Kidney epithelial cell (primary cell): ENCODE measurements around the gene PAFAH2. TPM values are rescaled to one million over a fixed set of nuclear protein-coding genes. Genes with fewer than 3 reads are reported as not detected.
"Not testable (repeated sequence)": the region's sequence is repeated elsewhere in the genome, so short reads cannot be mapped to it uniquely, and the experiment has no call there.

Source experiments
- DNase-seq: peaks from one replicate; pipeline ENCODE4 v3.0.0-alpha.2; 2010; ENCODE audit warnings: low read depth
- H3K27me3 ChIP-seq: 2 replicates; pipeline ENCODE4 v1.6.0; 2011; ENCODE audit warnings: low read length; ENCODE audit not compliant: control insufficient read depth, insufficient read depth
- H3K36me3 ChIP-seq: 2 replicates; pipeline ENCODE4 v1.5.1; 2011; ENCODE audit warnings: low read length; ENCODE audit not compliant: control insufficient read depth, insufficient read depth
- H3K4me3 ChIP-seq: 2 replicates; pipeline ENCODE4 v1.5.1; 2011; ENCODE audit warnings: low read depth, mild to moderate bottlenecking, control low read depth, low read length
- total RNA-seq: library from RNA; depleted of rRNA; stranded (reverse); fragments of >200 nt; gene quantifications from 2 replicates; pipeline ENCODE4 v1.2.3, GENCODE V29; 2015
- TF ChIP-seq, protein P1 (sequence below): IDR thresholded peaks from 2 replicates; pipeline ENCODE4 v1.5.1; 2011; ENCODE audit warnings: mild to moderate bottlenecking, moderate library complexity, low read length, control low read depth, inconsistent platforms; ENCODE audit not compliant: insufficient read depth, poor library complexity, severe bottlenecking

The PAFAH2 gene
- total RNA-seq, 1 donor from 2014 or later: 20.8 TPM

DNA sequence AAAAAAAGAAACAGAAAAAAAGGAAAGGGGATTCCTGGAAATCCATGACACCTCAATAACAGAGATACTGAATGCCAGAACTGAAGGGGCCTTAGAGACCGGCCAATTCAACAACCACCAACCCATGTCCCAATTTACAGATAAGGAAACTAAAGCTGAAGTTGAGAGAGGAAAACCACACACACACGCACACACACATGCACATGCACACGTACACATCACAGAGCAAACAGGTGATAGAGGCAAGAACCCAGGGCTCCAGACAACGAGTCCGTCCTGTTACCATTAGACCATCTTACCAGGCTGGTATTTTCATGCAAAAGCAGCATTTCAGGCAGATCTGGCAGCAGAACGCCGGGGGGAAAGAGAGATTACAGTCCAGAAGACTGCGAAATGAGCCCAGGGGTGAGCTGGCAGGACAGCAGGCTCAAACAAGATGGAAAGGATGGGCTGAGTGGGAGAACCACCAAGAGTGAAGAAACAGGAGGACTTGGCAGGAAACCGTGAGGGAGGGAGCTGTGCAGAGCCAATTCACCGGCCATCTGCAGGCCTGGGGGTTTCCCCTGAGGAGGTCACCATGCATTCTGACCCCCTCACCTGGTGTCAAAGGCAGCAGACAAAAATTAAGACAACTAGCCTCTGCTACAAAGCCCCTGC is 43.5 kb downstream of the PAFAH2 start:
- no peaks in the 10 kb centered on the region for H3K27me3 ChIP-seq
- TF ChIP-seq, protein P1, sequence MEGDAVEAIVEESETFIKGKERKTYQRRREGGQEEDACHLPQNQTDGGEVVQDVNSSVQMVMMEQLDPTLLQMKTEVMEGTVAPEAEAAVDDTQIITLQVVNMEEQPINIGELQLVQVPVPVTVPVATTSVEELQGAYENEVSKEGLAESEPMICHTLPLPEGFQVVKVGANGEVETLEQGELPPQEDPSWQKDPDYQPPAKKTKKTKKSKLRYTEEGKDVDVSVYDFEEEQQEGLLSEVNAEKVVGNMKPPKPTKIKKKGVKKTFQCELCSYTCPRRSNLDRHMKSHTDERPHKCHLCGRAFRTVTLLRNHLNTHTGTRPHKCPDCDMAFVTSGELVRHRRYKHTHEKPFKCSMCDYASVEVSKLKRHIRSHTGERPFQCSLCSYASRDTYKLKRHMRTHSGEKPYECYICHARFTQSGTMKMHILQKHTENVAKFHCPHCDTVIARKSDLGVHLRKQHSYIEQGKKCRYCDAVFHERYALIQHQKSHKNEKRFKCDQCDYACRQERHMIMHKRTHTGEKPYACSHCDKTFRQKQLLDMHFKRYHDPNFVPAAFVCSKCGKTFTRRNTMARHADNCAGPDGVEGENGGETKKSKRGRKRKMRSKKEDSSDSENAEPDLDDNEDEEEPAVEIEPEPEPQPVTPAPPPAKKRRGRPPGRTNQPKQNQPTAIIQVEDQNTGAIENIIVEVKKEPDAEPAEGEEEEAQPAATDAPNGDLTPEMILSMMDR: no peak
- no peak for DNase-seq
- no peak overlapping the region for H3K4me3 ChIP-seq
- H3K36me3 ChIP-seq: no peaks in the 10 kb centered on the region

DNA sequence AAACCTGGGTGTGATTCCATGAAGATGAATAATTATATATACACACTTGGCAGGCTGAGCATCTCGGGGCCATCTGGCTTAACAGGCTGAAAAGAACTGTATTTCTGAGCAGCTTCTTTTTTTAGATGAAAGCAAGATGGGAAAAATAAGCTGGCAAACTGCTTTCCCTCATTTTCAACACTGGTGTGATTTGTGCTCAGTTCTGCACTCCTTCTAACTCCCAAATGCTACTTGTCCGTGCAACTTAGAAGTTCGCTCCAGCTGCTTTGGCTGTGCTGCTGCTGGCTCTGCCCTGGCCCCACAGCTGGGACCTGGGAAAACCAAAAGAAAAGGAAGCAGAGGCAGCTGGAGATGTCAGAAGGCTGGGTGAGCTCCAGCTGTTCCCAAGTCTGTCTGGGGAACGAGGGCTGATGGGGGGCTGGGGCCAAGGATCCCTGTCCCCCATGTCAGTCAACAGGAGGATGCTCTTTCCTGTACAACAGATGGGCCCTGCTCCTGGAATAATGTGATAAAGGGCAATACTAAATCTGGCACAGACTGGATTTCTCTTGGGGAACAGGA is 44.9 kb downstream of the PAFAH2 start:
- TF ChIP-seq, protein P1: no peak
- Histone ChIP-seq H3K36me3 (no peaks in the 10 kb centered on the region), H3K4me3 (no peak overlapping the region), H3K27me3 (no peaks in the 10 kb centered on the region)
- no peak for DNase-seq

DNA sequence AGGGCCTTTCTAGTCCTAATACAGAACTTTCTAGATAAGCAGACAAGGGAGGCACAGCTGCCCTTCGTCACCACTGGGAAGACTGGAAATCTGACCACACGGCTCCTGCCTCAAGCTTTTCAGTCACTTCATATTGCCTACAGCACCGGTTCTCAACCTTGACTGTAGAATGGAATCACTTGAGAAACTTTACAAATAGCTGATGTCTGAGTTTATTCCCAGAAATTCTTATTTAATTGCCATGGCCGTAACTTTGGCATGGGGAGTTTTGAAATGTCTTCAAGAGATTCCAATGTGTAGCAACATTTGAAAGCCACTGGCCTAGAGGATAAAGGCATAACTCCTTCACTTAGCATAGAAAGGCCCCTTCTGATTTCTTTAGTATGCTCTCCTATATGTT is 49.2 kb downstream of the PAFAH2 start:
- no peak for DNase-seq
- TF ChIP-seq, protein P1: no peak
- Histone ChIP-seq H3K4me3 (no peak overlapping the region), H3K36me3 (no peaks in the 10 kb centered on the region), H3K27me3 (no peaks in the 10 kb centered on the region)

DNA sequence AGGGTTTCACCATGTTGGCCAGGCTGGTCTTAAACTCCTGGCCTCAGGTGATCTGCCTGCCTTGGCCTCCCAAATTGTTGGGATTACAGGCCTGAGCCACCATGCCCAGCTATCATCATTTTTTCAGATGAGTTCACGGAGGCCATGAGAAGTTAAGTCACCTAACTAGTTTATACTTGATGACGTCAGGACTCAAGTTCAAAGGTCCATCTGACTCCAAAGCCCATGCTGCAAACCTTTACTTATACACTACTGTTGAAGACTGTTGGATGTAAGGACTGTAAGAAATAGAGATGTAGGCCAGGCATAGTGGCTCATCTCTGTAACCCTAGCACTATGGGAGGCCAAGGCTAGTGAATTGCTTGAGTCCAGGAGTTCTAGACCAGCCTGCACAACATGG is 50.8 kb downstream of the PAFAH2 start:
- no peaks in the 10 kb centered on the region for H3K27me3 ChIP-seq
- no peak overlapping the region for H3K4me3 ChIP-seq
- TF ChIP-seq, protein P1: no peak
- H3K36me3 ChIP-seq: no peaks in the 10 kb centered on the region
- no peak for DNase-seq

DNA sequence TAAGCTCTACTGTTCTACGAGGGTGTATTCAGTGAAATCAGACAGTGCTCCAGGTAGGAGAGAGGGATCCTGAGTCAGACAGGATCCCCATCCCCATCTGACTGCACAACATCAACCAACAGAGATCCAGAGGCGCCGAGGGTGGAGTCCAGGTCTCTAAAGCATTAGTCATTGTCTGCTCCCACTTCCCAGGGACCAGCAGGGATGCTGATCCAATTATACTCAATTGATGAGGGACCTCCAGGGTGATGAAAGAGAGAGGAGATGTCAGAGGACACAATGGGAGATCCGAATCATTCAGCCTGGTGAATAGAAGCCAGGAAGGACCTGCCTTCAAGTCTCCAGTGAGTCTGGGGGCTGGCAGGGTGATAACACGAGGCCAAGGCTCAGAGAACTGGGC is 52.1 kb downstream of the PAFAH2 start:
- Histone ChIP-seq H3K4me3 (no peak overlapping the region), H3K27me3 (no peaks in the 10 kb centered on the region), H3K36me3 (no peaks in the 10 kb centered on the region)
- DNase-seq: no peak
- TF ChIP-seq, protein P1: no peak

DNA sequence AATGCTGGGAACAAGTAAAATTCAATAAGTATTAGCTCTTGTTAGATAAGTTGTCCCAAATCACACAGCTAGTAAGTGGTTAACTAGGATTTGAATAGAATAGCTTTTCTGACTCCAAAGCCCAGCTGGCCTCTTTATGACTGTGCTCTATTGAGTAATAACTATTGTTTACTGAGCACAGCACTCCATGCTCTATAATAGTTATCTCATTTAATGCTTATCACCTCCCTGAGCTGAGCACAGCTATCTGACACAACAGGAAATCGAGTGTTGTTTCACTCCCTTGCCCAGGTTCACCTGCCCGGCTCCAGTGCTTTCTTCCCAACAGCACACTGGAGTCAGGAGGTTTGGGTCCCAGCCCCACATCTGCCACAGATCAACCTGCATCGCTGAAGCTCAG is 52.9 kb downstream of the PAFAH2 start:
- H3K4me3 ChIP-seq: no peak overlapping the region
- TF ChIP-seq, protein P1: no peak
- no peaks in the 10 kb centered on the region for H3K27me3 ChIP-seq
- no peak for DNase-seq
- H3K36me3 ChIP-seq: no peaks in the 10 kb centered on the region

DNA sequence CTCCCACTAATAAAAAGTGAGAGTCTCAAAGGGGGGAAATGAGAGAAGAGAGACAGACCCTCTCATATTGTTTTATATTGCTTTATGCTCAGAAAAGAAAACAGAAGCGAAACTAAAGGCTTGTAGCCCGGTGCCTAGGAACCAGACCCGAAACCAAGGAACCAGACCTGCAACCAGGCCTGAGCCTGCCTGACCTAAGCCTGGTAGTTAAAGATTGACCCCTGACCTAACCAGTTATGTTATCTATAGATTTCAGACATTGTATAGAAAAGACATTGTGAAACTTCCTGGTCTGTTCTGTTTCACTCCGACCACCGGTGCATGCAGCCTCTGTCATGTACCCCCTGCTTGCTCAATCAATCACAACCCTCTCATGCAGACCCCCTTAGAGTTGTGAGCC is 54.4 kb downstream of the PAFAH2 start:
- H3K4me3 ChIP-seq, H3K36me3 ChIP-seq: not testable (repeated sequence)

More for the DNA sequence above, 54.4 kb downstream of the PAFAH2 start:
- DNase-seq, H3K27me3 ChIP-seq: not testable (repeated sequence)
